Endothelial cell of umbilical vein (primary cell): ENCODE results near the gene PKN1. TPM values are rescaled to one million over a fixed set of nuclear protein-coding genes. Genes with fewer than 3 reads are reported as not detected.

Experiments
- BruUV-seq: library from RNA; stranded (reverse); fragments of 400-500 nt; replicated peaks from 2 replicates; lab custom pipeline; 2021; lab: Mats Ljungman, UMichigan
- CTCF ChIA-PET: fragments of 300-600, 350-600 bp; sonication (Branson Sonifier 250); formaldehyde crosslinking; loops from one replicate; lab custom pipeline; 2021; ENCODE audit warnings: antibody characterized with exemption, inconsistent platforms; lab: Charles Lee
- POLR2A ChIA-PET: fragments of 300-600, 350-600 bp; sonication (Branson Sonifier 250); formaldehyde crosslinking; loops from one replicate; lab custom pipeline; 2021; ENCODE audit warnings: antibody characterized with exemption, inconsistent platforms; lab: Charles Lee
- DNase-seq: peaks from one replicate; pipeline ENCODE4 v3.0.0-alpha.2; 2011; ENCODE audit warnings: low read depth, low spot score
- FAIRE-seq: peaks from 2 replicates; lab custom pipeline; 2011; peaks lifted over from hg19 to GRCh38; lab: Jason Lieb, UNC
- H2AFZ ChIP-seq: 2 replicates; pipeline ENCODE4 v1.6.0; 2012; ENCODE audit warnings: low read depth, low read length, control low read depth, inconsistent platforms
- H3K27ac ChIP-seq: 2 replicates; pipeline ENCODE4 v1.5.1; 2011; ENCODE audit warnings: low read depth, mild to moderate bottlenecking, control low read depth, low read length, moderate library complexity; ENCODE audit not compliant: insufficient read depth
- H3K27me3 ChIP-seq, 2 experiments: 2 replicates each; pipeline versions ENCODE4 v1.6.0 to v1.6.1; 2011; ENCODE audit warnings: low read length in 2 of 2, mixed read lengths in 1 of 2; ENCODE audit not compliant: control insufficient read depth in 2 of 2, insufficient read depth in 2 of 2
- H3K36me3 ChIP-seq, 2 experiments: 2 replicates in 1 of 2; 3 replicates in 1 of 2; pipeline ENCODE4 v1.5.1; 2011; ENCODE audit warnings: low read length in 2 of 2, mild to moderate bottlenecking in 1 of 2, moderate library complexity in 1 of 2; ENCODE audit not compliant: control insufficient read depth in 2 of 2, insufficient read depth in 2 of 2; ENCODE audit errors: extremely low read depth in 1 of 2
- H3K4me1 ChIP-seq: 3 replicates; pipeline ENCODE4 v1.5.1; 2011; ENCODE audit warnings: mild to moderate bottlenecking, low read length; ENCODE audit not compliant: control insufficient read depth, insufficient read depth; ENCODE audit errors: extremely low read depth
- H3K4me2 ChIP-seq: 2 replicates; pipeline ENCODE4 v1.6.1; 2011; ENCODE audit warnings: low read length, control low read depth, mixed read lengths; ENCODE audit not compliant: insufficient read depth
- H3K4me3 ChIP-seq, 3 experiments: fragments of 200-600 bp in 1 of 3; sonication (generic), shearing (Covaris generic) in 1 of 3; replicated peaks in 1 of 3; 2 replicates each; pipeline ENCODE4 v1.5.1; 2011 to 2016; ENCODE audit warnings: control low read depth in 3 of 3, low read length in 3 of 3, mild to moderate bottlenecking in 2 of 3, inconsistent platforms in 1 of 3, low read depth in 1 of 3, moderate library complexity in 1 of 3; ENCODE audit not compliant: insufficient read depth in 1 of 3
- H3K79me2 ChIP-seq: 2 replicates; pipeline ENCODE4 v1.6.0; 2012; ENCODE audit warnings: low read length, inconsistent platforms; ENCODE audit not compliant: control insufficient read depth, insufficient read depth
- H3K9ac ChIP-seq: replicated peaks from 2 replicates; pipeline ENCODE3; 2011; ENCODE audit warnings: low read length, control low read depth; ENCODE audit not compliant: insufficient read depth; ENCODE audit errors: extremely low read depth
- H3K9me1 ChIP-seq: replicated peaks from 3 replicates; pipeline ENCODE4 v1.6.0; 2011; ENCODE audit warnings: mild to moderate bottlenecking, low read length; ENCODE audit not compliant: control insufficient read depth, insufficient read depth; ENCODE audit errors: extremely low read depth
- H3K9me3 ChIP-seq: replicated peaks from 2 replicates; pipeline ENCODE4 v1.5.1; 2012; ENCODE audit warnings: low read length, inconsistent platforms; ENCODE audit not compliant: control insufficient read depth, insufficient read depth
- H4K20me1 ChIP-seq: replicated peaks from 2 replicates; pipeline ENCODE3; 2011; ENCODE audit warnings: mild to moderate bottlenecking, low read length; ENCODE audit not compliant: control insufficient read depth, insufficient read depth; ENCODE audit errors: extremely low read depth
- CTCF ChIP-seq, 2 donors: IDR thresholded peaks; 1 replicate in 1 of 2; 2 replicates in 1 of 2; pipeline ENCODE4 v1.5.1; 2011; ENCODE audit warnings: low read length in 2 of 2, mild to moderate bottlenecking in 2 of 2, moderate library complexity in 2 of 2, control low read depth in 1 of 2, inconsistent platforms in 1 of 2, low read depth in 1 of 2; ENCODE audit not compliant: insufficient read depth in 1 of 2; ENCODE audit errors: extremely low read depth in 1 of 2
- FOS ChIP-seq: IDR thresholded peaks from 2 replicates; pipeline ENCODE4 v1.6.1; 2011; ENCODE audit warnings: mild to moderate bottlenecking, low read length, moderate library complexity, borderline replicate concordance; ENCODE audit not compliant: insufficient read depth
- GATA2 ChIP-seq: IDR thresholded peaks from 2 replicates; pipeline ENCODE4 v1.7.0; 2011; ENCODE audit warnings: low read depth, mild to moderate bottlenecking, moderate library complexity, mixed read lengths, low read length; ENCODE audit not compliant: insufficient read length, insufficient read depth
- MAX ChIP-seq: IDR thresholded peaks from 2 replicates; pipeline ENCODE4 v1.6.1; 2011; ENCODE audit not compliant: insufficient read depth, insufficient read length
- MYC ChIP-seq: IDR thresholded peaks from one replicate; pipeline ENCODE4 v1.6.1; 2011; ENCODE audit warnings: mild to moderate bottlenecking, low read depth, low read length
- POLR2AphosphoS5 ChIP-seq: IDR thresholded peaks from 2 replicates; pipeline ENCODE4 v1.6.1; 2012; ENCODE audit warnings: low read depth, mild to moderate bottlenecking, control low read depth, low read length, moderate library complexity; ENCODE audit not compliant: insufficient read depth
- dilution Hi-C: fragments of 300-500 bp; cut with MboI; formaldehyde crosslinking; loops from one replicate; pipeline ENCODE4 v1.15.0; 2019; ENCODE audit warnings: low sequenced_read_pairs; ENCODE audit not compliant: extremely low pct_ligation_motif_present
- intact Hi-C: fragments of 100-400 bp; cut with micrococcal nuclease; formaldehyde crosslinking; loops from one replicate; pipeline ENCODE4 v1.10.0; 2022
- polyA plus RNA-seq, 4 experiments: library from polyadenylated mRNA; depleted of rRNA in 3 of 4; stranded (reverse) in 3 of 4; unstranded in 1 of 4; fragments of >200 nt; gene quantifications; 2 replicates each; pipeline versions ENCODE4 v1.2.1 to v1.2.3, GENCODE V29; 2011 to 2012; ENCODE audit warnings: missing spikeins in 1 of 4
- total RNA-seq: library from RNA; stranded (reverse); gene quantifications from 2 replicates; pipeline ENCODE4 v1.2.3, GENCODE V29; 2021

The PKN1 gene
- total and polyA plus RNA-seq, 2 donors (not counting 3 experiments of a cell fraction or from before 2014, with no cell fraction given): 148 to 302 TPM

- H3K36me3 ChIP-seq: peaks cover 3 to 19% of the 10 kb centered on the region in 2 experiments
- no peak overlapping the region for H3K4me3 ChIP-seq
- H2AFZ ChIP-seq: no peak overlapping the region
- H3K9ac ChIP-seq: no peak overlapping the region
- H3K79me2 ChIP-seq: no peaks in the 10 kb centered on the region
- POLR2A ChIA-PET: no interaction called here
- H3K9me3 ChIP-seq: no peaks in the 10 kb centered on the region
- dilution Hi-C loops: no loop called here
- no peak for TF ChIP-seq GATA2
- H3K27me3 ChIP-seq: no peaks in the 10 kb centered on the region
- no peaks in the 10 kb centered on the region for H3K9me1 ChIP-seq
- no peak for DNase-seq
- no peak overlapping the region for H3K4me2 ChIP-seq
- H3K27ac ChIP-seq: no peak overlapping the region
- H4K20me1 ChIP-seq: no peaks in the 10 kb centered on the region
- no peak for FAIRE-seq
- intact Hi-C loops: loop anchor here (5.0 kb wide), 2 partner anchors 328 to 338 kb away; partner anchors contain the start of gene ASF1B
- no TSS peak for BruUV-seq
- CTCF ChIA-PET: interaction anchor here (0.6 to 1.0 kb wide), 7 partner anchors 9 to 211 kb away, joined by 3 to 9 read pairs (median 4); partner anchors contain the start of genes DNAJB1 and GIPC1
- peaks cover 24% of the 10 kb centered on the region for H3K4me1 ChIP-seq
Observed at GRCh38 chr19:14474827-14475226, 41.7 kb downstream of the PKN1 start.

GRCh38 chr19:14475251-14476073 lies 42.4 kb downstream of the PKN1 start, which contains the start of gene PTGER1:
Gene PTGER1 (minus strand): TSS chr19:14475354. CDS start chr19:14474320, 1,034 bp downstream.
- CTCF ChIA-PET: interaction anchor here (0.6 to 1.0 kb wide), 7 partner anchors 9 to 210 kb away, joined by 3 to 9 read pairs (median 4); partner anchors contain the start of genes DNAJB1 and GIPC1
- no peak within 1 kb of the TSS for H3K27ac ChIP-seq
- POLR2A ChIA-PET: no interaction called here
- H3K4me3 ChIP-seq: no peak within 1 kb of the TSS
- intact Hi-C loops (loop anchor here (5.0 kb wide), 1 partner anchor 338 kb away; the partner anchor contains the start of gene ASF1B), dilution Hi-C loops (no loop called here)
- TF ChIP-seq GATA2: no peak
- no peak for TF ChIP-seq FOS
- no peak for TF ChIP-seq POLR2AphosphoS5
- TF ChIP-seq MAX: no peak
- no peak for TF ChIP-seq MYC
- TF ChIP-seq CTCF (IDR thresholded peaks at IDR 0.05; ENCODE audit: extremely low read depth in 1 of 2, insufficient read depth in 1 of 2, low read depth in 1 of 2, low read length in 2 of 2): peak; percentile 33 to 55
- no peaks in the 10 kb centered on the region for H3K9me3 ChIP-seq
- no peak within 1 kb of the TSS for H2AFZ ChIP-seq
- H3K36me3 ChIP-seq: peaks cover 3 to 15% of the 10 kb centered on the region in 2 experiments
- no peaks in the 10 kb centered on the region for H3K79me2 ChIP-seq
- no peak within 1 kb of the TSS for H3K4me2 ChIP-seq
- BruUV-seq: no TSS peak
- FAIRE-seq: peak; percentile 80
- peaks cover 24% of the 10 kb centered on the region for H3K4me1 ChIP-seq
- H3K27me3 ChIP-seq: no peaks in the 10 kb centered on the region
- no peaks in the 10 kb centered on the region for H3K9me1 ChIP-seq
- H4K20me1 ChIP-seq: no peaks in the 10 kb centered on the region
- no peak for DNase-seq
- no peak within 1 kb of the TSS for H3K9ac ChIP-seq
